HL-60/S4 (cell line): ENCODE data around the gene DLGAP4.

ENCODE experiments used
- in situ Hi-C: fragments of 300-500 bp; cut with MboI; formaldehyde crosslinking; loops from 2 replicates; pipeline ENCODE4 v1.14.3; 2022; ENCODE audit warnings: low sequenced_read_pairs

DLGAP4 gene

DNA sequence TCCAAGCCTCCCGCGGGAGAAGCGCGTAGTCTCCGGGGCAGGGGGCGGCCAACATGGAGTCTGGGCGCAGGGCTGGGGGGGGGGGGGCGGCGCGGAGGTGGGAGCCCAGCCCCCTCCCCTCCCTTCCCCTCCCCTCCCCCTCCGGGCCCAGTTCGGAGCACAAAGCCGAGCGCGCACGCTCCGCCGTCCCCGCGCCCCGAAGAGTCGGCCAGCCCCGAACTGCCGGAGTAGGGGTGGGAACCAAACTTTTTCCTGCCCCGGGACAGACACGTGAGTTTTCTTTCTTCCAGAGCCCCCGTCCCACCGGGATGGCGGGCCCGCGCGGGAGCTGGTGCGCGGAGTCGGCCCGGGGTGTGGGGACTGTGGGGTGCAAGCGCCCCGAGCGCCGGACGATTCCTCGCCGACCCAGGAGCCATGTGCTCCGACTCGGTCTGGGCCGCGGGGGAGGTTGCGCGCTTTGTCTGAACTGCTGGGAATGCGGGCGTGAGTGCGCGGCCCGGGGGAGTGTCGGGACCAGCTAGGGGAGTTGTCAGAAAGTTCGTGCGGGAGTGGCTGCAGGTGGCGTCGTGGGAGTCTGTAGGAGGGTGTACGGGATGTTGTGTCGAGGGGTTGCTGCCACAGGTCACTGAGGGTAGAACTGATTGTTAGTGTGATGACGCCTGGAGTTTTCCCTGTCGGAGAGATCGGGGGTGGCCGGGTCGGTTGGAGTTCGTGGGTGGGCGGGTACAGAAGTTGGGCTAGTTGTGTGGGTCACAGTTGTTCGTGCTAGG lies 268.4 kb downstream of the DLGAP4 start:
- in situ Hi-C loops, result no loop called here

DNA sequence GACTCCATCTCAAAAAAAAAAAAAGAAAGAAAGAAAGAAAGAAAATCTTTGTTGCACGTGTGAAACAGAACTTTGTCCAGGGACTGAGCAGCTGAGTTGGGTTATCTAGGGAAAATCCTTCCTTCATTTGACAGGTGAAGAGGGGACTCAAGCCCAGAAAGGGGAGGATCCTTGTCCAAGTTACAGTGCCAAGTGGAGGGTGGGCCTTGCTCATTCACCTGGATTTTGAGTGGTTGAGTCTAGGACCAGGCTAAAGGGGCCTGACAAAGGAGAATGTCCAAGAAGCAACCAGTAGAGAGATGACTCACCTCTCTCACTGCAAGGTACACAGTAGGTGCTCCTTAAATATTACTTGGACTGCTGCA lies 269.9 kb downstream of the DLGAP4 start:
- in situ Hi-C loops, result no loop called here
